NCI-H146 treated with DMSO at 0.1 percent for 48 hours (cell line): ENCODE data around the gene DMKN.
"Not testable (repeated sequence)": the region's sequence is repeated elsewhere in the genome, so short reads cannot be mapped to it uniquely, and the experiment has no call there.

Source experiments
- DNase-seq: peaks from one replicate; lab custom pipeline; 2025; ENCODE audit not compliant: unreplicated experiment; lab: John Stamatoyannopoulos, UW

Gene DMKN

DNA sequence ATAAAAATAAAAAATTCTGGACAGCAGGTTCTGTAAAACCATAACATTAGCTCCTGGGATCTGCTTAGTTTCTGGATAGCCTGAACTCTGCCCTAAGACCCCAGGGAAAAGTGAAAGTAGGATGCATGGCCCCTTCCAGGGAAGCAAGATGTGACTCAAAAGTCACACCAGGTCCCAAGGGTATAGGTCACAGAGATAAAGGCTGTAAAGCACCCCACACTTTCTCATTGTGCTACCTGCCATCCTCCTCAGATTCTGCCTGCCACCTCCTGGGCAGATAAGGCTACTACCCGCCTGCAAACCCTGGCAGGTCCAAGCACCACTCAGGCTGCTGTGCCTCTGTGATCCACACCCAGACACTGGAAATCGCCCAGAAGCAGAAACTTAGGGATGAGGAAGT lies 44.8 kb downstream of the DMKN start:
- no peak for DNase-seq

DNA sequence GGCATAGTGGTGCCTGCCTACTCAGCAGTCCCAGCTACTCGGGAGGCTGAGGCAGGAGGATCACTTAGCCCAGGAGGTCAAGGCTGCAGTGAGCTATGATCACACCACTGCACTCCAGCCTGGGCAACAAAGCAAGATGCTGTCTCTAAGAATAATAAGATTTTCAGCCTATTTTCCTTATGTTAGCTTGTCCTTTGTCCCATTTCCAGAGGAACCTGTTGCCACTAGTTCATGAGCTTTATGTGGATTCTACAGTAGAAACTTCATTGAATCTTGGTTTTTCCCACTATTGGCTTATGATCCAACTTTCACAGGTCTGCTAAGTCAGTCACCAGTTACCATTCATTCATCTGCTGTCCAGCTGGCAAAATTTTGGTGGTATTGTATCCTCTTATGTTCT lies 47.2 kb downstream of the DMKN start:
- no peak for DNase-seq

DNA sequence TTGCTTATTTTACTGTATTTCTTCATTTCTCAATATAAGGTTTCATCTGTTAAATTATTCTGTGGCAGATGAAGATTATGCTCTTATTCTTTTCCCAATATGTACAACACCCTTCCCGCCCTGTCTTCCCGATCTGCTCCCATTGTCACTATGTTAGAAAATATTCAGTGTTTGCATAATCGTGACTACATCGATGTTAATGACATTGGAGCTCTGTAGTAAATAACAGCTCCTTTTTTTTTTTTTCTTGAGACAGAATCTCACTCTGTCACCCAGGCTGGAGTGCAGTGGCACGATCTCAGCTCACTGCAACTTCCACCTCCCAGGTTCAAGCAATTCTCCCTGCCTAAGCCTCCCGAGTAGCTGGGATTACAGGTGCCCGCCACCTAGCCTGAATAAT lies 50.5 kb downstream of the DMKN start:
- DNase-seq, result not testable (repeated sequence)

DNA sequence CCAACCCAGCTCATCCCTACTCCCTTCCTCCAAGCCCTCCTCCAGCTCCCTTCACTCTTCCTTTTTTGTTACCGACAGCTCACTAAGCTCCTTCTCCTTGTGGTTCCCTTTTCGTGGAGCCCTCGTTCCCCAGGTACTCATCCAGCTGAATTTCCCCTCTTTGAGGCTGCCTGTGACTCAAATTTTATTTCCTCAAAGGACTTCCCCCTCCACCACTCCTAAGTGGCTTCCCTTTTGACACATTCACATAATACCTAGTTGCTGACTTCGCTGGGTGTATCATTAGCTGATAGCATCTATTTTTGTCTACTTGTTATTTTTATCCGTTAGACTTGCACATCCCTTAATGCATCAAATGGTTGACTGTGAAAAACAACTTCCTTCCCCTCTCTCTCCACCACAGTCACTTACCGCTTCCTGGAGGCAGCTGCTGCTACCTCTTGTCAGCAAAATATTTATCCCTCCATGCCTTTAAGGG lies 50.9 kb downstream of the DMKN start:
- no peak for DNase-seq

DNA sequence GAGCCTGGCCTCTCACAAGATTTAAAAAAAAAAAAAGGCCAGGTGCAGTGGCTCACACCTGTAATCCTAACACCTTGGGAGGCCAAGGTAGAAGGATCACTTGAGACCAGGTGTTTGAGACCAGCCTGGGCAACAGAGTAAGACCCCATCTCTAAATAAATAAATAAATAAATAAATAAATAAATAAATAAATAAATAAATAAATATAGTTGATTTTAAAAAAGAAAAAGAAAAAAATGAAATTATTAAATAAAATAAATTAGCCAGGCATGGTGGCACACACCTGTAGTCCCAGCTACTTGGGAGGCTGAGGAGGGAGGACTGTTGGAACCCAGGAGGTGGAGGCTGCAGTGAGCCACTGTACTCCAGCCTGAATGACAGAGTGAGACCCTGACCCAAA lies 51.7 kb downstream of the DMKN start:
- DNase-seq, result not testable (repeated sequence)

DNA sequence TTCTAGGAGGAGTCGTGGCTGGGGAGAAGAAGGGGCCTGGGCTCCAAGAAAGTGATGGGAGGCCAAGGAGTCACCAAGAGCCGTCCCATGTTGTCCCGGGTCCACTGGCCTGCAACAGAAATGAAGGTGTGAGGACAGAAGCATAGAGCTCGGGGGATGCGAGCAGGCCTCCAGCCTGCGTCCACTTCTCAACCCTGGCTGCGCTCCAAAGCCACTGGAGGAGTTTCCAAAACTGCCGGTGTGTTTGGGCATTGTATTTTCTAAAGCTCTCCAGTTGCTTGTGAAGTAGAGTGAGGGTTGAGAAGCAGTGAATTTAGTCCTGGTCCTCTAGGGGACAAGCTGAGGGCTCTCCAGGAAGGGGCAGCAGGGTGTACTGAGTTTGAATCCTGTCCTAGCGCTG lies 52.4 kb downstream of the DMKN start:
- DNase-seq, result no peak

DNA sequence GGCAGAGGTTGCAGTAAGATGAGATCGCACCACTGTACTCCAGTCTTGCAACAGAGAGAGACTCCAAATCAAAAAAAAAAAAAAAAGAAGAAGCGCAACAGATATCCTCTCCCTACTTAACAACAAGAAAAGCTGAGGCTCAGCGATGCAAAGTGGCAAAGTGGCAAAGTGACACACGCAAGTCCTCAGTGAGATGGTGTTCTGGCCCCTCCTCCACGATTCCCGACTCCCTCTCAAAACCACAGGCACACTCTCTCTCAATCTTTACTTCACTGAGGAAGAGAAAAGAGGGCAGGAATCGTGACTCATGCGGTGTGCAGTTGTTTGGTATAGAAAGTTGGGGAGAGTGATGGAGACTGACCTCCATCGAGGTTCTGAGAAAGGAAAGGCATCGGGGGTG lies 52.8 kb downstream of the DMKN start:
- DNase-seq, result no peak

DNA sequence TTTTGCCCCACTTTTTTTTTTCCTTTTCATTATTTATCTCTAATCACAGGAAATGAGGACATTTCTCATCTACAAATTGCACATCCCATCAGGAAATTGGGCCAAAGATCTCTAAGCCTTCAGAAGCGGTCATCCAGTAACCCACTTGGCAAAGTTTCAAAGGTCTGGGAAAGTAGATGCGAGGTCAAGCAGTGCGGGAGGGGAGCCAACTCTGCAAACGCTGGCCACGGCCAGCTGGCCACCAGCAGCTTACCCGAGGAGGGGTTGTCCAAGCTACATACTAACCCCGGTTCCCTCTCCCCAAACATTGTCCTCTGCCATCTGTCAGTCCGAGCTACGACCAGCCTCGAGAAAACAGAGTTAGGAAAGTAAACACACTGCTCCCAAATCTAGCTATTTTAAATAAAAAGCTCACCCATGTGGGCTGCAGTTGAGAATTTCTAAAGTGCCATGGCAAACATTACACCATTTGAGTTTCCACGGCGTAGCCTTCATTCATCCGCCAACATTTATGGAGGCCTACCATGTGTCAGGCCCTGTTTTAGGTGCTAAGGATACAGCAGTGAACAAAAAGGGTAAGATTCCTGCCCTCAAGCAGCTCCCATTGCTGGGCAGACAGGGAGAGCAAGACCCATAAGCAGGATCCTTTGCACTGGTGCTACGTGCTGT lies 53.9 kb downstream of the DMKN start:
- no peak for DNase-seq

DNA sequence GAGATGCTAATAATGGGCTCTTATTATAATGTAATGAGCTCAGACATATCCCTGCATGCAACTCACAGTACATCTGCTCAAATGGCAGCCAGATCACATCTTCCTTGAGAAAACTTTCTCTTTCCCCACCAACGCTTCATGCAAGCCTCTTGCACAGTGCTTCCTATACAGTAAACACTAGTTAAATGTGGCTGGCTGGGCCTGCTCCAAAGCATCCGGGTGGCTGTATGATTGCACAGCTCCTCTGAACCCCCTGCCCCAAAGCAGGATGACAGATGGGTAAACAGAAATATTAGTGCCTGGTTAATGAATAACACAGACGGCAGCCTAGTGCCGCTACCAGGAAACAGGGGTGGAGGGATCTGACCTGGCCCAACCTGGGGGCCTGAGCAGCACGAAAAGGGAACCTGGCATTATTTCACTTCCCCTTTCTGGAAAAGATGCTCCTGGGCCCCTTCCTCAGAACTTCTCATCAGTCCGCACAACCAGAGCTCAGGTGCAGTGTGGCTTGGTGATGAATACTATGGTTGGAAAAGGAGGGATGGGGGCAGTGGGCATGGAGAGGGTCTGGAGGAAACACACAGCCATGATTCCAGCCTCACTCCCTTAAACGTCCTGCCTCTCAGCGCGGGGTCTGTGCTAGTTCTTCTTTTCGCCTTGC lies 54.6 kb downstream of the DMKN start:
- DNase-seq, result no peak

DNA sequence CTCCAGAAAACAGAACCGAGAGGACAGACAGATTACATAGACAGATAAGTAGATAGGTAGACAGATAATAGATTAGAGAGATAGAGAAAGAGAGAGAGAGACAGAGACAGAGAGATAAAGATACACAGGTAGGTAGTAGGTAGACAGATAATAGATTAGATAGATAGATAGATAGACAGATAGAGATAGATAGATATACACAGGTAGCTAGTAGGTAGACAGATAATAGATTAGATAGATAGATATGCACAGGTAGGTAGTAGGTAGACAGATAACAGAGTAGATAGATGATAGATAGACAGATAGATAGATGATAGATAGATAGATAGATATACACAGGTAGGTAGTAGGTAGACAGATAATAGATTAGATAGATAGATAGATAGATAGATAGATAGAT lies 55.3 kb downstream of the DMKN start:
- DNase-seq, result no peak

DNA sequence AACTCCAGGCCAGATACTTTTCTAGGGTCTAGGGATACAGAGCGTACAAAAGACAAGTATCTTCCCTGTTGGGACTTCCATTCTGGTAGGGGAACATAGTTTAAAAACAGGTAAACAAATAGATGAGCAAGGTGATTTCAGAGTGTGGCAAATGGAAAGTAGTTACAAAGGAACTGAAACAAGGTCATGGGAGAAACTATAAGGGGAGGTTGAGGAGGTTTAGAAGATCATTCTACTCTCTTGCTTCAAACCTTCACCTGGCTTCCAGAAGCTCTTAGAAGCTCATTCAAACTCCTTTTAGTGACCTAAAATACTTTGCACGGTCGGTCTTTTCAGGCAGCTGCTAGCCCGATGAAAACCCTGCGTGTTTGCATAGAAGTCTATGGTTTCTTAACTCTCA lies 56.3 kb downstream of the DMKN start:
- no peak for DNase-seq

DNA sequence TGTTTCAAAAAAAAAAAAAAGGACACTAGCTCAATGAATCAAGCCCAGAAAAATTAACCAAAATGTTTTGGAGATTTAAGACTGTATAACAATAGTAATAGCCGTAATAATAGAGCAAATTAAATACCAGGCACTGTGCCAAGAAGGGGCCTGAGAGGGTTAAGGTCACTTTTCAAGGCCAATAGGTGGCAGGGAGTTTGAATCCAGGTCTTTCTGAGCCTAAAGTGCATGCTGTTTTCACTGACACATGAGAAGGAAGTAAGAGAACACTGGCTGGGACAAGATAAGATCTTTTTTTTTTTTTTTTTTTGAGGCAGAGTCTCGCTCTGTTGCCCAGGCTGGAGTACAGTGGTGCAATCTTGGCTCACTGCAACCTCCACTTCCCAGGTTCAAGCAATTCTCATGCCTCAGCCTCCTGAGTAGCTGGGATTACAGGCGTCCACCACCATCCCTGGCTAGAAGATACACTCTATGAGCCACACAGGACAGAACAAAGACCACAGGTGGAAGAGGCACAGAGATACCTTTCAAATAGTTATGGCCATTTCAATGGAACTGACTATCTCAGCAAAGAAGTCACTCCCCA lies 57.7 kb downstream of the DMKN start:
- DNase-seq, result no peak

DNA sequence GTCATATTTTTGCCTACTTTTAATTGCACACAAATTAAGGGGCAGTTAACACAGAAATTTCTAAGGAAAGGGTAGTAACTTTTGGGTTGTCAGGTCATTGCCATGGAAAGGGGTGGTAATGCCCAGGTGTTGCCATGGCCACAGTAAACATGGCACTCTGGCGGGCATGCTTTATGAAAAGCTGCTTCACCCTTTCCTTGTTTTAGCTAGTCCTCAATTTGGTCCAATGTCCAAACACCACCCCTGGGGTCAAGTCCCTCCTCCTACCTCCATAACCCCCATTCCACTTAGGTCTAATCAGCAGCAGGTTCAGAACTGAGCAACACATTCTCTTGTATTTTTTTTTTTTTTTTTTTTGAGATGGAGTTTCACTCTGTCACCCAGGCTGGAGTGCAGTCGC lies 58.8 kb downstream of the DMKN start:
- DNase-seq, result no peak

DNA sequence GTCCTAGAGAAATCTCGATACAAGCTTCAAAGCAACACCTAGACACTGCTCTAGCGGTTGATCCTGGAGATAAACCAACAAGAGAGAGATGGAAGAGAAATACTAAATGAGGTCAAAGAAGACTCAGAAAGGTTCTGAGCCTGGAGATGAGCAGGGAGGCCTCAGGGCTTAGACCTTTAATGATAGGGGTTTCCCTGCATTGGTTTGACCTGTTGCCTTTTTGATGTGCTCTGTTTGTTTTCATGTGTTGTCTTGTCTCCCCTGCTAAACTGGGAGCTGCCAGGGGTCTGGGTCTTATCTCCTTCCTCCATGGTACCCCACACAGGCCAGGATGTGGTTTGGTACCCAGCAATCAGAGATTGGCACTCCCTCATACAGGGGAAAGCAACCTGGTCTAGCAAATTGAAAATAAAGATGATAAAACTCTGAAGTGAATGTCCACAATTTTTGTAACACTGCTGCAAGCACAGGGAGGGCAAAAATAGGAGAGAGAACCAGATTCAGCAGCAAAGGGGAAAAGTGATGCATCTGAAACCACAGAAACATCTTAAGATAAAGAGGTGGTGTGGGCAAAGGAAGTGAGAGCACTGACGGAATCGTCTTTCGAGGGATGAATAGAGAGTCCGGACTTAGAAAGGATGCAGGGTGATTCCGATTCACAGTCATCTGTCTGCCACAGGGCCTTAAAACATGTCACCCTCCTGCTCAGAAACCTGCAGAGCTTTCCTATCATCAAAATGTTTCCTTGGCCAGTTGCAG lies 61.9 kb downstream of the DMKN start:
- no peak for DNase-seq

DNA sequence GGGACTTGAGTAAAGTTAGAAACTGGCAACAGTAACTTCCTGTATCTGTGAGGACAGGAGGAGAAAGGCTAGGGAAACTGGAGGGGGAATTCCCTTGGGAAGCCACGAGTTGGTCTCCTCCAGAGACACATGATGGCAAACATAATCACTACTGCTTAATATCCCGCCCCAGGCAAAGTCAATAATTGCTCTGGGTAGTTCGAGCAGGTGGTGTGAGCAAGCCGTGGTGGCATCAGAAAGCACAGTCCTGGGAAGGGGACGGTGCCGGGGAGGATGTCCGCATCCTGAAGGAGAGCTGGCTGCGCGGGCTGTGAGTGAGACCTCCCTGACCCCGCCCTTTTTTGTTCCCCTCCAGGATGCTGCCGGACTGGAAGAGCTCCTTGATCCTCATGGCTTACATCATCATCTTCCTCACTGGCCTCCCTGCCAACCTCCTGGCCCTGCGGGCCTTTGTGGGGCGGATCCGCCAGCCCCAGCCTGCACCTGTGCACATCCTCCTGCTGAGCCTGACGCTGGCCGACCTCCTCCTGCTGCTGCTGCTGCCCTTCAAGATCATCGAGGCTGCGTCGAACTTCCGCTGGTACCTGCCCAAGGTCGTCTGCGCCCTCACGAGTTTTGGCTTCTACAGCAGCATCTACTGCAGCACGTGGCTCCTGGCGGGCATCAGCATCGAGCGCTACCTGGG lies 63.9 kb downstream of the DMKN start:
- peak; percentile 69 for DNase-seq

DNA sequence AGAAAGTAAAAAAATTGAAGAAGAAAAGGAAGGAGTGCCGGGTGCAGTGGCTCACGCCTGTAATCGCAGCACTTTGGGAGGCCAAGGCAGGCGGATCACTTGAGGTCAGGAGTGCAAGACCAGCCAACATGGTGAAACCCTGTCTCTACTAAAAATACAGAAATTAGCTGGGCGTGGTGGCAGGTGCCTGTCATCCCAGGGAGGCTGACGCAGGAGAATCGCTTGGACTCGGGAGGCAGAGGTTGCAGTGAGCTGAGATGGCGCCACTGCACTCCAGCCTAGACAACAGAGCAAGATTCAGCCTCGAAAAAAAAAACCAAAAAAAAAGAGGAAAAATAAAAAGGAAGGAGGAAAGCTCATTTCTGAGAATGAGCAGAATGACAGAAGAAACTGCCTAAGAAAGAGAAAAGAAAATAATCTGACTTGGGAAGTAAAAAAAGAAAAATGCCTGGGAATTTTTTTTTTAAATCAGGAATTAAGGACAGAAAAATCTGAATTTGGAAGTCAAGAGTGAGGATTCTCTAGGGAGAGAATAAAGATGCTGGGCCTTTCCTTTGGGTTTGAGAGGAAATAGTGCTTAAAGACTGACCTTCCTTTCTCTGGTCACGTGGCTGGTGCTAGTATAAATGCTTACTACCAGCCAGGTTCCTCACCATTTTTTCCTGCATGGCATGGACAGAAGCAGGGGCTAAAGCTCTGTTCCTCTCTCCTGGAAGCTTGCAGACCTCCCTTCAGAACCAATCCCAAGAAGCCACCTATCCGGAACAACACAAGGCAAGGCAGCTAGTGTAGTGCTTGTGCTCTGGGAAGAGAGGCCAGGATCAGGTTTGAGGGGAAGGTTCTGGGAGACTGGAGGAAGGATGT lies 65.6 kb downstream of the DMKN start, which contains the start of gene FFAR2:
TSS of gene FFAR2 (plus strand) at position 652 of the 864 bp plus-strand sequence. CDS start 1,458 bp downstream, outside the sequence.
- no peak for DNase-seq
